ENCODE data around the gene SLC17A3. TPM values are rescaled to one million over a fixed set of nuclear protein-coding genes. Genes with fewer than 3 reads are reported as not detected.

The SLC17A3 gene
- total and polyA plus RNA-seq, 2 donors (not counting 3 experiments of a cell fraction or from before 2014, with no cell fraction given): not detected

- no peak for DNase-seq (ENCODE audit: low read depth, low spot score)
- H3K79me2 ChIP-seq (ENCODE audit: control insufficient read depth, insufficient read depth, low read length): no peaks in the 10 kb centered on the region
- no TSS peak for BruUV-seq (replicated peaks)
- H3K9ac ChIP-seq (replicated peaks; ENCODE audit: extremely low read depth, insufficient read depth, low read length): no peak overlapping the region
- dilution Hi-C loops (cut with MboI; ENCODE audit: extremely low pct_ligation_motif_present, low sequenced_read_pairs): no loop called here
- no peak overlapping the region for H3K27ac ChIP-seq (ENCODE audit: insufficient read depth, low read depth, low read length)
- no peaks in the 10 kb centered on the region for H4K20me1 ChIP-seq (replicated peaks; ENCODE audit: control insufficient read depth, extremely low read depth, insufficient read depth, low read length)
- H3K9me3 ChIP-seq (replicated peaks; ENCODE audit: control insufficient read depth, insufficient read depth, low read length): no peaks in the 10 kb centered on the region
- FAIRE-seq: no peak
- H3K9me1 ChIP-seq (replicated peaks; ENCODE audit: control insufficient read depth, extremely low read depth, insufficient read depth, low read length): no peaks in the 10 kb centered on the region
- ChIA-PET CTCF (no interaction called here), POLR2A (no interaction called here)
- no peak overlapping the region for H3K4me2 ChIP-seq (ENCODE audit: insufficient read depth, low read length)
- no peak overlapping the region for H3K4me3 ChIP-seq (replicated peaks in 1 of 3; ENCODE audit: insufficient read depth in 1 of 3, low read depth in 1 of 3, low read length in 3 of 3)
- intact Hi-C loops (cut with micrococcal nuclease): no loop called here
- H3K27me3 ChIP-seq (ENCODE audit: control insufficient read depth in 2 of 2, insufficient read depth in 2 of 2, low read length in 2 of 2): peaks cover 0 to 2% of the 10 kb centered on the region in 2 experiments
- H3K4me1 ChIP-seq (ENCODE audit: control insufficient read depth, extremely low read depth, insufficient read depth, low read length): no peaks in the 10 kb centered on the region
- H2AFZ ChIP-seq (ENCODE audit: low read depth, low read length): no peak overlapping the region
- no peaks in the 10 kb centered on the region for H3K36me3 ChIP-seq (ENCODE audit: control insufficient read depth in 2 of 2, extremely low read depth in 1 of 2, insufficient read depth in 2 of 2, low read length in 2 of 2)
- TF ChIP-seq MYC (IDR thresholded peaks at IDR 0.05; ENCODE audit: low read depth, low read length) (no peak), JUN (IDR thresholded peaks at IDR 0.05; ENCODE audit: borderline replicate concordance, insufficient read depth, insufficient read length, low read depth) (no peak), MAX (IDR thresholded peaks at IDR 0.05; ENCODE audit: insufficient read depth, insufficient read length) (no peak), POLR2AphosphoS5 (IDR thresholded peaks at IDR 0.05; ENCODE audit: insufficient read depth, low read depth, low read length) (no peak), GATA2 (IDR thresholded peaks at IDR 0.05; ENCODE audit: insufficient read depth, insufficient read length, low read depth, low read length) (no peak), POLR2A (IDR thresholded peaks at IDR 0.05; ENCODE audit: low read depth, low read length) (no peak), EZH2 (IDR thresholded peaks at IDR 0.05; ENCODE audit: borderline replicate concordance, low read depth, low read length, severe bottlenecking) (no peak), FOS (IDR thresholded peaks at IDR 0.05; ENCODE audit: borderline replicate concordance, insufficient read depth, low read length) (no peak)
- TF ChIP-seq, protein P1, sequence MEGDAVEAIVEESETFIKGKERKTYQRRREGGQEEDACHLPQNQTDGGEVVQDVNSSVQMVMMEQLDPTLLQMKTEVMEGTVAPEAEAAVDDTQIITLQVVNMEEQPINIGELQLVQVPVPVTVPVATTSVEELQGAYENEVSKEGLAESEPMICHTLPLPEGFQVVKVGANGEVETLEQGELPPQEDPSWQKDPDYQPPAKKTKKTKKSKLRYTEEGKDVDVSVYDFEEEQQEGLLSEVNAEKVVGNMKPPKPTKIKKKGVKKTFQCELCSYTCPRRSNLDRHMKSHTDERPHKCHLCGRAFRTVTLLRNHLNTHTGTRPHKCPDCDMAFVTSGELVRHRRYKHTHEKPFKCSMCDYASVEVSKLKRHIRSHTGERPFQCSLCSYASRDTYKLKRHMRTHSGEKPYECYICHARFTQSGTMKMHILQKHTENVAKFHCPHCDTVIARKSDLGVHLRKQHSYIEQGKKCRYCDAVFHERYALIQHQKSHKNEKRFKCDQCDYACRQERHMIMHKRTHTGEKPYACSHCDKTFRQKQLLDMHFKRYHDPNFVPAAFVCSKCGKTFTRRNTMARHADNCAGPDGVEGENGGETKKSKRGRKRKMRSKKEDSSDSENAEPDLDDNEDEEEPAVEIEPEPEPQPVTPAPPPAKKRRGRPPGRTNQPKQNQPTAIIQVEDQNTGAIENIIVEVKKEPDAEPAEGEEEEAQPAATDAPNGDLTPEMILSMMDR (IDR thresholded peaks at IDR 0.05; ENCODE audit: extremely low read depth in 1 of 2, insufficient read depth in 1 of 2, low read depth in 1 of 2, low read length in 2 of 2): no peak
These were observed 72.6 kb downstream of the SLC17A3 start for GRCh38 chr6:25801436-25801835.

Other genes starting within 250 kb of the SLC17A3 start
- gene SCGN, start 222.0 kb downstream of the SLC17A3 start, total RNA-seq: not detected in 2 replicates
- not detected in 2 replicates for gene SCGN, start 222.0 kb downstream of the SLC17A3 start, polyA plus RNA-seq
- not detected in 2 replicates for gene SLC17A4, start 119.5 kb downstream of the SLC17A3 start, total RNA-seq
- not detected in 2 replicates for gene SLC17A4, start 119.5 kb downstream of the SLC17A3 start, polyA plus RNA-seq
- not detected in 2 replicates for gene SLC17A1, start 42.2 kb downstream of the SLC17A3 start, total RNA-seq
- not detected in 2 replicates for gene SLC17A1, start 42.2 kb downstream of the SLC17A3 start, polyA plus RNA-seq
- gene SLC17A2, start 56.4 kb upstream of the SLC17A3 start, total RNA-seq: not detected in 2 replicates
- not detected in 2 replicates for gene SLC17A2, start 56.4 kb upstream of the SLC17A3 start, polyA plus RNA-seq
- 13.2 and 13.7 TPM in 2 replicates for gene TRIM38, start 88.6 kb upstream of the SLC17A3 start, total RNA-seq
- 4.6 and 5.1 TPM in 2 replicates for gene TRIM38, start 88.6 kb upstream of the SLC17A3 start, polyA plus RNA-seq
- 5.6 and 6.3 TPM in 2 replicates for gene HFE, start 213.2 kb upstream of the SLC17A3 start, total RNA-seq
- gene HFE, start 213.2 kb upstream of the SLC17A3 start, polyA plus RNA-seq: 5.4 and 8.1 TPM in 2 replicates